ENCODE data around the gene OR1A2. TPM values are rescaled to one million over a fixed set of nuclear protein-coding genes. Genes with fewer than 3 reads are reported as not detected.
"Not testable (repeated sequence)": the region's sequence is repeated elsewhere in the genome, so short reads cannot be mapped to it uniquely, and the experiment has no call there.

OR1A2 gene
- total and polyA plus RNA-seq, 2 experiments from 2014 or later = not detected

DNA sequence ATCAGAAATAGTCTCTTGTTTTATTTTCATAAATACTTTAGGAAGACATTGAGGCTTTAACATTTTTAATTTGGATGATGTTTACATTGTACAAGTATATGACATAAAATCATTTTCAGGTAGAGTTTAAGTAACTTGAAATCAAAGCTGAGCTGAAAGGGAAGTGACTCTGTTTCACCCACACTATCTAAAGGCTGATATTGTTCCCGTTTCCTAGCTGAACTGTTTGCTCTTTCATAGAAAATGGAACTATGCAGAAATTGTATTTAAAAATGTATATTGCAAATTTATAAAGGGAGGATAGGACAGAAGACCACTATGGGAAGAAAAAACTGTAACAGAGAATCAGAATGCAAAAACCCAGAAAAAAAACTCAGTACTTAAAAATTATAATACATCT is 47.5 kb downstream of the OR1A2 start:
- not testable (repeated sequence) for H2AFZ ChIP-seq; H3F3A ChIP-seq (replicated peaks; ENCODE audit: low read depth); H3K36me3 ChIP-seq (ENCODE audit: insufficient read depth); H3K4me3 ChIP-seq; H3K4me1 ChIP-seq (ENCODE audit: insufficient read depth); H3K4me3 Mint-ChIP-seq; H3K9me2 ChIP-seq (ENCODE audit: insufficient read depth); H3K27ac ChIP-seq (ENCODE audit: low read depth); H3K79me2 ChIP-seq (replicated peaks; ENCODE audit: insufficient read depth); ATAC-seq; H3K4me2 ChIP-seq; H3K36me3 Mint-ChIP-seq (ENCODE audit: low read depth); H3K9me3 Mint-ChIP-seq; H4K20me1 ChIP-seq (replicated peaks; ENCODE audit: insufficient read depth); H3K27me3 Mint-ChIP-seq (ENCODE audit: insufficient read depth, low read depth, poor library complexity); DNase-seq (ENCODE audit: low spot score); H3K27me3 ChIP-seq (ENCODE audit: insufficient read depth); H3K27ac Mint-ChIP-seq; H3K4me1 Mint-ChIP-seq

Other genes starting within 250 kb of the OR1A2 start
- gene OR1D5, start 133.9 kb upstream of the OR1A2 start, total RNA-seq (2014; rRNA removed; shearing (Covaris generic)) = not detected in 2 replicates
- gene OR1D5, start 133.9 kb upstream of the OR1A2 start, polyA plus RNA-seq (2016; fragmentation: Nextera tagmentation; extraction: Ambion mirVana) = not detected in 2 replicates
- not detected in 2 replicates for gene OR1D2, start 93.1 kb upstream of the OR1A2 start, total RNA-seq (2014; rRNA removed; shearing (Covaris generic))
- gene OR1D2, start 93.1 kb upstream of the OR1A2 start, polyA plus RNA-seq (2016; fragmentation: Nextera tagmentation; extraction: Ambion mirVana) = not detected in 2 replicates
- not detected in 2 replicates for gene OR1G1, start 70.0 kb upstream of the OR1A2 start, total RNA-seq (2014; rRNA removed; shearing (Covaris generic))
- gene OR1G1, start 70.0 kb upstream of the OR1A2 start, polyA plus RNA-seq (2016; fragmentation: Nextera tagmentation; extraction: Ambion mirVana) = not detected in 2 replicates
- gene OR1A1, start 10.1 kb downstream of the OR1A2 start, total RNA-seq (2014; rRNA removed; shearing (Covaris generic)) = not detected in 2 replicates
- not detected in 2 replicates for gene OR1A1, start 10.1 kb downstream of the OR1A2 start, polyA plus RNA-seq (2016; fragmentation: Nextera tagmentation; extraction: Ambion mirVana)
- 0.59 and 0.89 TPM in 2 replicates for gene OR3A1, start 100.8 kb downstream of the OR1A2 start, total RNA-seq (2014; rRNA removed; shearing (Covaris generic))
- 0.40 and 1.2 TPM in 2 replicates for gene OR3A1, start 100.8 kb downstream of the OR1A2 start, polyA plus RNA-seq (2016; fragmentation: Nextera tagmentation; extraction: Ambion mirVana)
- gene OR3A2, start 188.8 kb downstream of the OR1A2 start, total RNA-seq (2014; rRNA removed; shearing (Covaris generic)) = 1.4 and 2.8 TPM in 2 replicates
- gene OR3A2, start 188.8 kb downstream of the OR1A2 start, polyA plus RNA-seq (2016; fragmentation: Nextera tagmentation; extraction: Ambion mirVana) = 1.1 and 1.5 TPM in 2 replicates
- gene OR1E1, start 200.9 kb downstream of the OR1A2 start, total RNA-seq (2014; rRNA removed; shearing (Covaris generic)) = not detected in 2 replicates
- gene OR1E1, start 200.9 kb downstream of the OR1A2 start, polyA plus RNA-seq (2016; fragmentation: Nextera tagmentation; extraction: Ambion mirVana) = not detected in 2 replicates
- gene OR3A3, start 213.9 kb downstream of the OR1A2 start, total RNA-seq (2014; rRNA removed; shearing (Covaris generic)) = not detected in 2 replicates
- gene OR3A3, start 213.9 kb downstream of the OR1A2 start, polyA plus RNA-seq (2016; fragmentation: Nextera tagmentation; extraction: Ambion mirVana) = not detected in 2 replicates
- gene OR1E2, start 236.3 kb downstream of the OR1A2 start, total RNA-seq (2014; rRNA removed; shearing (Covaris generic)) = not detected in 2 replicates
- gene OR1E2, start 236.3 kb downstream of the OR1A2 start, polyA plus RNA-seq (2016; fragmentation: Nextera tagmentation; extraction: Ambion mirVana) = not detected in 2 replicates